Cardiac muscle cell (in vitro differentiated cells and primary cell): ENCODE measurements around the gene CMC2. TPM values are rescaled to one million over a fixed set of nuclear protein-coding genes. Genes with fewer than 3 reads are reported as not detected.

Experiments used
- DNase-seq, 2 donors: peaks; one replicate each; pipeline versions ENCODE4 v3.0.0 to v3.0.0-alpha.2; 2010 to 2017; ENCODE audit warnings: low read depth in 1 of 2, low spot score in 1 of 2
- H3K27ac ChIP-seq: fragments of 200-600 bp; sonication (generic); 2 replicates; pipeline ENCODE4 v1.5.1; 2016
- H3K27me3 ChIP-seq: fragments of 200-600 bp; sonication (generic); 2 replicates; pipeline ENCODE4 v1.6.0; 2016; ENCODE audit warnings: control low read depth
- H3K36me3 ChIP-seq: fragments of 200-600 bp; sonication (generic); 2 replicates; pipeline ENCODE4 v1.5.1; 2016; ENCODE audit warnings: control low read depth
- H3K4me1 ChIP-seq: fragments of 200-600 bp; sonication (generic); 2 replicates; pipeline ENCODE4 v1.8.1; 2017; ENCODE audit warnings: low read depth, mild to moderate bottlenecking, mixed run types
- H3K4me3 ChIP-seq: fragments of 200-600 bp; sonication (generic); 2 replicates; pipeline ENCODE4 v1.5.1; 2016; ENCODE audit warnings: mild to moderate bottlenecking
- H3K9me3 ChIP-seq: fragments of 200-600 bp; sonication (generic); 2 replicates; pipeline ENCODE4 v1.5.1; 2017; ENCODE audit warnings: low read depth, mild to moderate bottlenecking, control low read depth
- CTCF ChIP-seq: IDR thresholded peaks from 2 replicates; pipeline ENCODE4 v1.5.1; 2012; ENCODE audit warnings: low read depth, mild to moderate bottlenecking, low read length
- polyA plus RNA-seq: library from polyadenylated mRNA; unstranded; fragments of >200 nt; fragmentation: Nextera tagmentation; extraction: Ambion mirVana; gene quantifications from 2 replicates; pipeline ENCODE4 v1.2.1, GENCODE V29; 2016
- total RNA-seq: library from RNA; depleted of rRNA; stranded (reverse); fragments of >200 nt; gene quantifications from 2 replicates; pipeline ENCODE4 v1.2.3, GENCODE V29; 2016

Gene CMC2
- total and polyA plus RNA-seq, 2 experiments from 2014 or later = 61.1 to 138 TPM

GRCh38 chr16:80990577-80990976 is 16.1 kb downstream of the CMC2 start:
- Histone ChIP-seq H3K4me1 (peaks cover 36% of the 10 kb centered on the region), H3K4me3 (no peak overlapping the region), H3K27me3 (no peaks in the 10 kb centered on the region), H3K27ac (no peak overlapping the region), H3K36me3 (no peaks in the 10 kb centered on the region), H3K9me3 (no peaks in the 10 kb centered on the region)
- no peak for DNase-seq
- no peak for TF ChIP-seq CTCF

GRCh38 chr16:80989801-80990200 is 16.9 kb downstream of the CMC2 start:
- no peaks in the 10 kb centered on the region for H3K27me3 ChIP-seq
- no peak for TF ChIP-seq CTCF
- H3K9me3 ChIP-seq = no peaks in the 10 kb centered on the region
- H3K36me3 ChIP-seq = no peaks in the 10 kb centered on the region
- H3K4me1 ChIP-seq = peaks cover 36% of the 10 kb centered on the region
- H3K4me3 ChIP-seq = no peak overlapping the region
- DNase-seq = no peak
- H3K27ac ChIP-seq = no peak overlapping the region

GRCh38 chr16:80988756-80989155 is 17.9 kb downstream of the CMC2 start:
- DNase-seq = no peak
- Histone ChIP-seq H3K9me3 (no peaks in the 10 kb centered on the region), H3K4me3 (no peak overlapping the region), H3K4me1 (peaks cover 35% of the 10 kb centered on the region), H3K36me3 (no peaks in the 10 kb centered on the region), H3K27me3 (no peaks in the 10 kb centered on the region), H3K27ac (no peak overlapping the region)
- no peak for TF ChIP-seq CTCF

- Histone ChIP-seq H3K36me3 (no peaks in the 10 kb centered on the region), H3K27ac (peak overlapping the region; percentile 27), H3K4me3 (no peak overlapping the region), H3K27me3 (no peaks in the 10 kb centered on the region), H3K4me1 (peaks cover 28% of the 10 kb centered on the region), H3K9me3 (no peaks in the 10 kb centered on the region)
- no peak for TF ChIP-seq CTCF
- no peak for DNase-seq
Observed at GRCh38 chr16:80986557-80986956, 20.1 kb downstream of the CMC2 start.

GRCh38 chr16:80985611-80986010 is 21.1 kb downstream of the CMC2 start:
- no peak overlapping the region for H3K27ac ChIP-seq
- no peak overlapping the region for H3K4me3 ChIP-seq
- H3K36me3 ChIP-seq = no peaks in the 10 kb centered on the region
- DNase-seq = peak in 1 of 2 donors; percentile 11
- no peaks in the 10 kb centered on the region for H3K9me3 ChIP-seq
- H3K4me1 ChIP-seq = peaks cover 28% of the 10 kb centered on the region
- no peak for TF ChIP-seq CTCF
- H3K27me3 ChIP-seq = no peaks in the 10 kb centered on the region
